Measurements from ENCODE around the gene MYOF.
"Not testable (repeated sequence)": the region's sequence is repeated elsewhere in the genome, so short reads cannot be mapped to it uniquely, and the experiment has no call there.

The MYOF gene

GRCh38 chr10:93290661-93291354 lies 191.3 kb downstream of the MYOF start:
- no peak for DNase-seq (ENCODE audit: low read depth)

GRCh38 chr10:93288679-93289634 lies 193.2 kb downstream of the MYOF start:
- DNase-seq (ENCODE audit: low read depth), result peak; percentile 18

- no peak for DNase-seq (ENCODE audit: low read depth)
These were observed 194.4 kb downstream of the MYOF start for GRCh38 chr10:93287775-93288174.

GRCh38 chr10:93284246-93284645 lies 197.9 kb downstream of the MYOF start:
- DNase-seq (ENCODE audit: low read depth), result not testable (repeated sequence)

- no peak for DNase-seq (ENCODE audit: low read depth)
These were observed 200.8 kb downstream of the MYOF start for GRCh38 chr10:93281367-93281720.

GRCh38 chr10:93280699-93281366 lies 201.3 kb downstream of the MYOF start:
- no peak for DNase-seq (ENCODE audit: low read depth)

- DNase-seq (ENCODE audit: low read depth), result no peak
These were observed 201.9 kb downstream of the MYOF start for GRCh38 chr10:93280121-93280698.

GRCh38 chr10:93277360-93277759 lies 204.8 kb downstream of the MYOF start:
- no peak for DNase-seq (ENCODE audit: low read depth)

- DNase-seq (ENCODE audit: low read depth), result no peak
These were observed 207.7 kb downstream of the MYOF start for GRCh38 chr10:93274419-93274818.

- no peak for DNase-seq (ENCODE audit: low read depth)
These were observed 209.1 kb downstream of the MYOF start for GRCh38 chr10:93272884-93273675.

GRCh38 chr10:93271347-93271746 lies 210.8 kb downstream of the MYOF start:
- no peak for DNase-seq (ENCODE audit: low read depth)

- no peak for DNase-seq (ENCODE audit: low read depth)
These were observed 212.9 kb downstream of the MYOF start for GRCh38 chr10:93269281-93269680.

- no peak for DNase-seq (ENCODE audit: low read depth)
These were observed 214.1 kb downstream of the MYOF start for GRCh38 chr10:93268021-93268420.

- DNase-seq (ENCODE audit: low read depth), result no peak
These were observed 214.6 kb downstream of the MYOF start for GRCh38 chr10:93267521-93267920.

- DNase-seq (ENCODE audit: low read depth), result no peak
These were observed 215.3 kb downstream of the MYOF start for GRCh38 chr10:93266858-93267257.

GRCh38 chr10:93261961-93262610 lies 220.0 kb downstream of the MYOF start:
- no peak for DNase-seq (ENCODE audit: low read depth)

- no peak for DNase-seq (ENCODE audit: low read depth)
These were observed 221.0 kb downstream of the MYOF start for GRCh38 chr10:93261089-93261488.

GRCh38 chr10:93259126-93259525 lies 223.0 kb downstream of the MYOF start:
- DNase-seq (ENCODE audit: low read depth), result no peak
